Amniotic stem cell (primary cell): ENCODE results near the gene PCDHGC3.

ENCODE experiments used
- DNase-seq: peaks from one replicate; lab custom pipeline; 2025; lab: John Stamatoyannopoulos, UW

PCDHGC3 gene

DNA sequence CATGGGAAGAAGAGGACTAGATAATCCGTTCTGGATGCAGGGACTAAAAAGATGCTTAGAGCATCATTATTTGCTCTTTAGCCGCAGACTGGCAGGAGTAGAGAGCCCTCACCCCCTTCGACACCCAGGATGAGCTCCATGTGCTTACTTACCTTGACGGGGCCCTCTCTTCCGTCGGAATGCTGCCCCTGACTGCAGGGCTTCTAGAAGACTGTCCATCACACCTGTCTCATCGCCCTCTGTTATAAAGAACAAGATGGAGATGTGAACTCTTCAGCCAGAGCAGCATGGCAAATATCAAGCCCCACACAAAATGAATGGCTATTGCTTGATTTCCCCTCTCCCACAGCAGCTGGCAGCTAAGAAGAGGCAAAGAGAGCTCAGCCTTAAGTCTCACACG is 48.2 kb downstream of the PCDHGC3 start:
- no peak for DNase-seq

DNA sequence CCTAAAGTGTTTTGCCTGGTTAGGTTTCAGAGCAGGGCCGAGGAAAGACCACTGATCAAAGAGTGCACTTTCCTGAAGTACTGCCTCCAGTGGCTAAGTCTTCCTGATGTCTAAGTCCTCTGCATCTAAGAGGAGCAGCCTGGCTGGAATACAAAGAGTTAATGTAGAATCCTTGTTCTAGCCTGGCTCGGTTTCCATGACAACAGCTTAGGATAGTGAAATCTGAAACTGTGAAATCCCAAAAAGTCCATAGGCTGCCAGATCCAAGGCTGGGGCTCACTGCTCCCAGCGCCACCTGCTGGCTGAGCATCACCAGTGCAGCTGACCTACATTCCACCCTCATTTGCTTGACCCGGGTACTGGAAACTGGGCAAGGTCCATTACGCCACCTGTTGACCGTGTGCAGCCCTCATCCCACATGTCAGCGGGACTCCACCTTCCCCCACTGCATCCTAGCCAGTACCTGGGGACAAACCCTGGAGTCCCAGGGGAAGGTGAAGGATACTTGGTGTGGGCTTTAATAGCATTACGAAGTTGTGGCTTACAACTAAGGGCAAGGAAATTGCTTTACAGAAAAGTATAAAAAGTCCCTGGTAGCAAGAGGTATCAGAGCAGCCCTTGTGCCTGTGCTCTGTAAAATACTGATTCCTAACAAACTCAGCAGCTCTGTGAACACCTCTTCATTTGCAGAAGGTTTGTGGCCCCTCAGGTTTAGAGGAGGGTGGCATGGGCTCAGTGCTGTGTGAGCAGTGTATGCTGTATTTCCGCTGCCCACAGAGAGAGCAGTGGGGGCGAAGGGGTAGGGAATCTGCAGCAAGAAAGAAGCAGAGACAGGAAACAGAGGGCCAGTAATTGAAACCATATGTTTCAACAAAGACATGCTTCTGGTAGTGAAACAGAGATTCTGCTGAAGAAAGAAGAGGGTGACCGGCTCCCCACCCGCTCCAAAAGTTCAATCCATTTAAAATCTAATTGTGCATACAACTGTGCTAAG is 49.1 kb downstream of the PCDHGC3 start:
- peak; percentile 98 for DNase-seq

DNA sequence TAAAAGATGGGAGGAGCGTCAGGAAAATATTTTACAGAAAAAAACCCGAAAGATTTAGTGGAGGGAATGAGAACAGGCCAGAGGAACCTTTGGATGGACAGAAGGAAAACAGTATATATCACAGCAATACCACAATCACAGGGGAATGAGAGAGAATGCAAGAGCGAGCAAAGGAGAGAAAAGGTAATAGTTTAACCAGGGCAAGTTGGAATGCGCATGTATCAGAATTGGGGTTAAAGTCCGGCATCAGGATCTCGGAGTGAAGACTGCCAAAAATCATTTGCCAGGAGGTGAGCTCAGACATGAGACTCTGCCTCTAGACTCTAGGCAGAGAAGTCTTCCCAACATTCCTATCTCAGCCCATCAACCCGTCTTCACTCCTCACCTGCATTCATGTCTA is 49.9 kb downstream of the PCDHGC3 start:
- no peak for DNase-seq

DNA sequence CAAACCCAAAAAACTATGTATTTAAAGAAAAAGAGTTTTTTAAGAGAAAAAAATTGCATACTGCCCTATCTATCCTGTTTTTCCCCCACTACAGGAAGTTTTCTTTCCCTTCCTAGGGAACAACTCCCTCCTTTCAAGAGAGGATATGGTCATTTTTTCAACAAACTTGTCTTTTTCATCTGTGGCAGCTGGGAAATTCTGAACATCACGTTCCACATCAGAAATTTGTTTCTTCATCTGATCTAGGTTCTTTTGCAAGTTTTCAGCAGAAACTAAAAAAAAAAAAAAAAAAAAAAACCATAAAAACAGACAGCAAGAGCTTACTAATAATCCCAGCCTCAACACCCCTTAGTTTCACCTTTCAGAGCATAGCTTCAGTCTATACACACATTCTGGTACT is 51.7 kb downstream of the PCDHGC3 start:
- DNase-seq: no peak
